OCI-LY7 (cell line): ENCODE measurements around the gene HECW1.

Source experiments
- CTCF ChIP-seq: fragments of 200-600 bp; sonication (generic); conservative IDR thresholded peaks from 2 replicates; pipeline ENCODE4 v1.5.1; 2014; ENCODE audit warnings: mild to moderate bottlenecking, antibody characterized with exemption, low read length, moderate library complexity, mixed read lengths
- EZH2phosphoT487 ChIP-seq: fragments of 200-600 bp; sonication (generic); IDR thresholded peaks from 2 replicates; pipeline ENCODE4 v1.6.1; 2018; ENCODE audit warnings: low read depth, borderline replicate concordance, mild to moderate bottlenecking, mixed run types, antibody characterized with exemption, low read length, moderate library complexity, mixed read lengths

DNA sequence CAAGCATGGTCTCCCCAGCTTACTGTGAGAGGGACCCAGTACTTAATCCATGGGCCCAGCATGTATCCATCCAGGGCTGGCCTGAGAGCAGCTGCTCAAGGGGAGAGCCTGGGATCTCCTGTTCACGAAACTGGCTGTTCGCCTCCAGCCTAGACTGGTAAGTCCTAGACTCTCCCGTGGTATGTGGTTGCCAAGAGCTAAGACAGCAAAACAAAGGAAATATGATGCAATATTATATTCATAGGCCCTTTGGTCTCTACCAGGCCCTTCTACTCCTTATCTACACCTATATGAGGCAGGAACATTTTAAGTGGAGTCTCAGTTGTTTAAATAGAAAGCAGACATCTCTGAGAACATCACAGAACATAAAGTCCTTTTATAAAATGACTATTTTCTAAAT is 441.6 kb downstream of the HECW1 start:
- TF ChIP-seq CTCF (no peak), EZH2phosphoT487 (no peak)
